Adrenal gland (tissue), 12 donors: ENCODE measurements around the gene DPP4. TPM values are rescaled to one million over a fixed set of nuclear protein-coding genes. Genes with fewer than 3 reads are reported as not detected.
A peak's percentile ranks its signal among the peaks of the same experiment; 100 is the strongest.

ENCODE experiments used
- DNase-seq, 7 donors: peaks; one replicate each; pipeline ENCODE4 v3.0.0-alpha.2; 2019 to 2020
- H3K27ac ChIP-seq, 5 donors: fragments of 200-600 bp; sonication (generic) in 4 of 5; 1 replicate in 3 of 5; 2 replicates in 2 of 5; pipeline versions ENCODE4 v1.5.1 to v1.8.0; 2016 to 2020; ENCODE audit warnings: mild to moderate bottlenecking in 1 of 5
- H3K27me3 ChIP-seq: fragments of 200-600 bp; 2 replicates; pipeline ENCODE4 v1.8.0; 2021
- H3K36me3 ChIP-seq, 2 donors: fragments of 200-600 bp; replicated peaks in 1 of 2; 1 replicate in 1 of 2; 2 replicates in 1 of 2; pipeline versions ENCODE4 v1.5.1 to v1.8.0; 2018 to 2022
- H3K4me1 ChIP-seq, 2 donors: fragments of 200-600 bp; replicated peaks in 1 of 2; 1 replicate in 1 of 2; 2 replicates in 1 of 2; pipeline versions ENCODE4 v1.5.1 to v1.8.0; 2018 to 2021
- H3K4me3 ChIP-seq, 4 donors: fragments of 200-600 bp; sonication (generic) in 3 of 4; one replicate each; pipeline ENCODE4 v1.5.1; 2016 to 2018
- H3K9me3 ChIP-seq, 3 donors: fragments of 200-600 bp; sonication (generic) in 1 of 3; replicated peaks in 1 of 3; 1 replicate in 2 of 3; 2 replicates in 1 of 3; pipeline versions ENCODE4 v1.5.1 to v1.8.0; 2016 to 2021
- POLR2A ChIP-seq, 2 donors: fragments of 450-650 bp; IDR thresholded peaks; one replicate each; pipeline ENCODE4 v1.6.1; 2017; ENCODE audit warnings: antibody characterized with exemption in 2 of 2, mild to moderate bottlenecking in 2 of 2, moderate library complexity in 1 of 2
- WGBS, 4 donors: extraction: QIAGEN DNeasy Blood & Tissue Kit in 2 of 4; methylation state at CpG; one replicate each; pipeline versions ENCODE4 v1.1.5 to v1.1.7; 2013 to 2017; 5-methylcytosine and 5-hydroxymethylcytosine counted together
- intact Hi-C, 2 donors: fragments of 100-400 bp; cut with DNase I; formaldehyde crosslinking; loops; one replicate each; pipeline versions ENCODE4 v1.14.1 to v1.15.0; 2022 to 2023
- polyA plus RNA-seq, 3 donors: library from polyadenylated mRNA; stranded (reverse); fragments of 200-250 nt in 2 of 3; fragments of 350-450 nt in 1 of 3; fragmentation: Illumina TruSeq in 1 of 3; extraction: RNeasy Lipid Tissue Mini Kit (QIAGEN cat#74804) in 1 of 3; gene quantifications; one replicate each; pipeline ENCODE4 v1.2.3, GENCODE V29; 2013 to 2014
- small RNA-seq, 2 donors: library from RNA; depleted of rRNA; stranded (forward); fragments of <200 nt; gene quantifications; one replicate each; pipeline ENCODE3, GENCODE V24; 2016
- total RNA-seq, 9 donors: library from RNA; depleted of rRNA in 4 of 9; stranded (reverse); fragments of >200 nt in 4 of 9; fragments of 120-200 nt in 1 of 9; fragmentation: NEBNext Ultra II Directional in 1 of 9; extraction: Animal tissue kit (Norgen Biotek cat#: 25700) in 1 of 9; gene quantifications; one replicate each; pipeline versions ENCODE4 v1.1.0 to v1.2.4, GENCODE V29; 2013 to 2023
- TF ChIP-seq, protein P1 (sequence below), 6 experiments: fragments of 450-650 bp in 4 of 6; fragments of 200-600 bp in 2 of 6; sonication (generic) in 1 of 6; IDR thresholded peaks; 1 replicate in 5 of 6; 2 replicates in 1 of 6; pipeline versions ENCODE4 v1.5.1 to v1.8.0; 2016 to 2021; ENCODE audit warnings: antibody characterized with exemption in 6 of 6, mild to moderate bottlenecking in 2 of 6, moderate library complexity in 1 of 6
- donor health status: healthy with polysubstance abuse.
- donor health status: Bipolar disorder and iron deficiency.
- donor health status: DM: yes; HTN: yes; CAD: no.
- donor health status: DM: no; HTN: no; CAD: no.
- donor health status: DM: no; HTN: no; CAD: no.
- donor health status: DM: yes; HTN: yes; CAD: no.

Gene DPP4
- total and polyA plus RNA-seq, 12 donors: 0.72 to 49.2 (median 7.8) TPM

GRCh38 chr2:161946489-161947107 lies 127.4 kb downstream of the DPP4 start:
- WGBS, 4 donors: 9 to 18% (median 14%) methylated on average over 3 of the region's 3 CpGs
- Histone ChIP-seq H3K27ac (no peak overlapping the region), H3K4me1 (no peaks in the 10 kb centered on the region), H3K4me3 (no peak overlapping the region), H3K9me3 (no peaks in the 10 kb centered on the region), H3K36me3 (no peaks in the 10 kb centered on the region), H3K27me3 (no peaks in the 10 kb centered on the region)
- TF ChIP-seq POLR2A (IDR thresholded peaks at IDR 0.05): no peak
- TF ChIP-seq, protein P1, sequence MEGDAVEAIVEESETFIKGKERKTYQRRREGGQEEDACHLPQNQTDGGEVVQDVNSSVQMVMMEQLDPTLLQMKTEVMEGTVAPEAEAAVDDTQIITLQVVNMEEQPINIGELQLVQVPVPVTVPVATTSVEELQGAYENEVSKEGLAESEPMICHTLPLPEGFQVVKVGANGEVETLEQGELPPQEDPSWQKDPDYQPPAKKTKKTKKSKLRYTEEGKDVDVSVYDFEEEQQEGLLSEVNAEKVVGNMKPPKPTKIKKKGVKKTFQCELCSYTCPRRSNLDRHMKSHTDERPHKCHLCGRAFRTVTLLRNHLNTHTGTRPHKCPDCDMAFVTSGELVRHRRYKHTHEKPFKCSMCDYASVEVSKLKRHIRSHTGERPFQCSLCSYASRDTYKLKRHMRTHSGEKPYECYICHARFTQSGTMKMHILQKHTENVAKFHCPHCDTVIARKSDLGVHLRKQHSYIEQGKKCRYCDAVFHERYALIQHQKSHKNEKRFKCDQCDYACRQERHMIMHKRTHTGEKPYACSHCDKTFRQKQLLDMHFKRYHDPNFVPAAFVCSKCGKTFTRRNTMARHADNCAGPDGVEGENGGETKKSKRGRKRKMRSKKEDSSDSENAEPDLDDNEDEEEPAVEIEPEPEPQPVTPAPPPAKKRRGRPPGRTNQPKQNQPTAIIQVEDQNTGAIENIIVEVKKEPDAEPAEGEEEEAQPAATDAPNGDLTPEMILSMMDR (IDR thresholded peaks at IDR 0.05): peak in 5 of 6 experiments; percentile 42 to 57 (median 46)
- DNase-seq: no peak
- intact Hi-C loops: loop anchor here (5.0 to 10.0 kb wide), 2 partner anchors 359 to 362 kb away; no protein-coding TSS in a partner anchor

DNA sequence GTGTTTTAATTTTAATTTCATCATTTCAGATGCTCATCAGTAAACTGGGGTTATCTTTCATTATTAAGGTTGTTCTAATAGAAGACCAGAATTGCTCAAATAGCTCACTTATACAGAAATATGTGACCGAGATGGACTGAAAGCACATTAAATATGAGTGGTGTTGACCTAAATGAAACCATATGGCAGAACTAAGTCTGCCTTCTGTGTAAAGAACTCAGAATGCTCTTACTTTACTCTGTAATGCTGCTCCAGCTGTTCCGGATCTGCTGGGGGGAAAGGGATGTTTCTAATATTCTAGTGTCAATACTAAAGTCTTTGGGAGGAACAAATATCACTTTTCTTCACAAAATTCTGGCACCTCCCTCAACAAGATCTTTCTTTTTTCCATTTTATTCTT lies 131.0 kb downstream of the DPP4 start:
- H3K27me3 ChIP-seq: no peaks in the 10 kb centered on the region
- H3K4me3 ChIP-seq: no peak overlapping the region
- no peaks in the 10 kb centered on the region for H3K4me1 ChIP-seq
- no peaks in the 10 kb centered on the region for H3K36me3 ChIP-seq
- intact Hi-C loops: loop anchor here in 1 of 2 donors (10.0 kb wide), 1 partner anchor 358 kb away; no protein-coding TSS in a partner anchor
- H3K9me3 ChIP-seq: no peaks in the 10 kb centered on the region
- DNase-seq: no peak
- TF ChIP-seq, protein P1 (IDR thresholded peaks at IDR 0.05): no peak
- TF ChIP-seq POLR2A (IDR thresholded peaks at IDR 0.05): no peak
- H3K27ac ChIP-seq: no peak overlapping the region
- 66 to 78% (median 72%) methylated on average over 2 of the region's 2 CpGs for WGBS, 4 donors

Small RNAs within 50 kb of the gene (small RNA-seq; reads per million reads assigned to genes)
- 0 reads per million in 2 donors for gene TIMM8AP1

Other genes starting within 250 kb of the DPP4 start
- gene GCG, start 78.0 kb upstream of the DPP4 start, total RNA-seq: under 1 TPM in 1 of 9 donors, not detected in 8; 0.22 TPM
- gene GCG, start 78.0 kb upstream of the DPP4 start, polyA plus RNA-seq: under 1 TPM in 1 of 3 donors, not detected in 2; 0.51 TPM
- 1 to 10 TPM in 2 of 9 donors, under 1 TPM in 6, not detected in 1; 0.18 to 6.0 (median 0.50) TPM for gene FAP, start 169.2 kb upstream of the DPP4 start, total RNA-seq
- gene FAP, start 169.2 kb upstream of the DPP4 start, polyA plus RNA-seq: 1 to 10 TPM in 2 of 3 donors, under 1 TPM in 1; 0.64 to 2.5 (median 1.4) TPM
- gene IFIH1, start 244.5 kb upstream of the DPP4 start, total RNA-seq: 10 to 100 TPM in 8 of 9 donors, 1 to 10 TPM in 1; 9.7 to 21.8 (median 15.6) TPM
- gene IFIH1, start 244.5 kb upstream of the DPP4 start, polyA plus RNA-seq: 10 to 100 TPM in 1 of 3 donors, 1 to 10 TPM in 2; 7.8 to 25.6 (median 9.3) TPM